HG03108 (cell line): Measurements from ENCODE around the gene TGFBI.

Experiments
- ATAC-seq: cut with Tn5 transposase; IDR thresholded peaks from one replicate; pipeline ENCODE4 v1.9.1; 2021; ENCODE audit warnings: moderate library complexity; ENCODE audit not compliant: unreplicated experiment

Gene TGFBI

DNA sequence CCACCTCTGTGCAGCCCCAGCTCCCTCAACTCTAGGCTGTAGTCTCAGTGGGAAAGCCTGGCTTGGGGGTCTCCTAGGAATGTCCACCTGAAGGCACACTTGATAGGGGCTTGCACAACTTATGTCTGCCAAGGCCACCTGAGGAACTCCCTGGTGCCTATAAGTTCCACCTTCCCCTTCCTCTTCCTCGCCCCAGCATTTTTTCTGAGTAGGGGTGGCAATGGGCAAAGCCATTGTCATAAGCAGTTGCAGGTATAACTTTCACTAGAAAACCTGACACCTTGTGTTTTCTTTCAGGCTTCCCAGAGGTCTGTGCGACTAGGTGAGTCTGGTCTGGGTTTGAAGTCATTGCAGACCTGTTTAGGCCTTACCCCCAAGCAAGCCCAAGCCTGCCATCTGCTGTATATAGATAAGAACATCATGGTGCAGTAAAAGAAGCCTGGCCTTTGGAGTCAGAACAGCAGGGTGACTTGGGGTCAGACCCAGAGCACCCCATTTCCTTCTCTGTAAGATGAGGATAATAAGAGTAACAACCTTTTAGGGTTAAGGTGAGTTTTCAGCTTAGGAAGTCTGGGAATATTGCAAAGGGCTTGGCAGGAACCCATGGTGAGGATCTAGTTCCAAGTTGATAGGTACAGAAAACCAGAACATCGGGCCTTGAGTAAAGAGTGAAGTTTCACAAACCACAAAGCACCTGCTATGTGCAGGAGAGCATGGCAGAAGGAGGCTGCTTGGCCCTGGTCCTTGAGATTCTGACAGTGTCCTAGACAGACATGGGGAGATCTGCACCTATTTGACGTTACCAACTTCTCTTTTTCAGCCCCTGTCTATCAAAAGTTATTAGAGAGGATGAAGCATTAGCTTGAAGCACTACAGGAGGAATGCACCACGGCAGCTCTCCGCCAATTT is 33.8 kb downstream of the TGFBI start:
- peak; percentile 65 for ATAC-seq

DNA sequence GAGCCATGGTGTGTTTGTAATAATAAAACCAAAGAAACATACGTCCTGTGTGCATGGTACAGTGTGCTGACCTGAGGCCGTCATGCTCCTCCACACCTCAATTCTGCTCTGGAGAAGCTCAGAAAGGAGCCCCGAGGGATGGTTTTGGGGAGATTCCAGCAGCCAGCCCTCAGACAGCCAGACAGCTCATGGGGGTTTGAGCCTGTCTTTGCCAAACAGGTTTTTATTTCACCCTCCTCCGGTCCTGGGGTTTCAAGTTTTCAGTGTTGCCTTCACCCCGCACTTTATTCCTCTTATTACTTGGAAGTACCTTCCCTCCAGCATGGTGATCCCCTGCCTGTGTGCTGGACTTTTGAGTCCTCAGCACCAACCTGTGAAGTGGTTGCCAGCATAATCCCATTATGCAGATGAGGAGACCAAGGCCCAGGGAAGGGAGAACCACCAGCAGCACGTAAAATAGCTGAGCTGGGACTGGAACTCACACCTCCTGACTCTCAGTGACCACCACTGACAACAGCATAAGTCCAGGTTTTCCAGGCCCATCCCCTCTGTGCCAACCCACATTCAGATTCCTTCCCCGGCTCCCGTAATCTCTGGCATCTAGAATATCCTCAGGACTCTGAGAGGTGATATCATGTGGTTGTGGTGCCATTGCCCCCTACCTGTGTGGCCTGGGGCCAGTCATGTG is 35.1 kb downstream of the TGFBI start:
- no peak for ATAC-seq

DNA sequence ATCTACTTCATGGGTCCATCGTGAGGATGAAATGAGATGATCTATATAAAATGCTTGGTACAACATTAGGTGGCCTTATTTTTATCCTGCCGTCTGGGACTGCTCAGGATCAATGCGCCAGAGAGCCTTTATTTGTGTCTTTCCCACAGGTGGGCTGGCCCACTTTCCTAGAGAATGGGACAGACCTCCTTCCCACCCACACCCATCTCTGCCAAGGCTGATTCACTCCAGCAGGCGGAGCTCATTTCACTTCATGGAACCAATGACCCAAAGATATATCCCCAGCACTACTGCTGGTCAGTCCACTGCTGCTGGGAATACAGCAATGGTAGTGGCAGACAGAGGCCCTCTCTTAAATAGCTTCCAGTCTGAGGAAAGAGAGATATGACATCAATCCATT is 35.7 kb downstream of the TGFBI start:
- no peak for ATAC-seq

DNA sequence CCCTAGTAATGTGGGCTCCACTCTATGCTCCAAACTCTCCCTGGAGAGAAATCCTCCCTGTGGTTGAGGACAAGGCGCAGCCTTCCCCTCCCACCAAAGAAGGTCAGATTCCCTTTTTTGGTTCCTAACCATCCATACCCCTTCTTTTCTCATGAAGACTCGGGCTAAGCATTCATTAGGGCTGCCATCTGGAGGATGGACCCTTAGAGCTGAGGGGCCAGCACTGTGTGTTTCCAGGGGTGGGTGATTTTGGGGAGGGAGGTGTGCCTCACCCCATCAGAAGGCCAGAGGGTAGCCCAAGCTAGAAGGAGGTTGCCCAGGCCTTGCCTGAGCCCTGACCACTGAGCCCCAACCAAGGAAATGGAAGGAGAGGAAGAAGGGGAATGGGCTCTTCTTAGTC is 36.8 kb downstream of the TGFBI start:
- no peak for ATAC-seq

DNA sequence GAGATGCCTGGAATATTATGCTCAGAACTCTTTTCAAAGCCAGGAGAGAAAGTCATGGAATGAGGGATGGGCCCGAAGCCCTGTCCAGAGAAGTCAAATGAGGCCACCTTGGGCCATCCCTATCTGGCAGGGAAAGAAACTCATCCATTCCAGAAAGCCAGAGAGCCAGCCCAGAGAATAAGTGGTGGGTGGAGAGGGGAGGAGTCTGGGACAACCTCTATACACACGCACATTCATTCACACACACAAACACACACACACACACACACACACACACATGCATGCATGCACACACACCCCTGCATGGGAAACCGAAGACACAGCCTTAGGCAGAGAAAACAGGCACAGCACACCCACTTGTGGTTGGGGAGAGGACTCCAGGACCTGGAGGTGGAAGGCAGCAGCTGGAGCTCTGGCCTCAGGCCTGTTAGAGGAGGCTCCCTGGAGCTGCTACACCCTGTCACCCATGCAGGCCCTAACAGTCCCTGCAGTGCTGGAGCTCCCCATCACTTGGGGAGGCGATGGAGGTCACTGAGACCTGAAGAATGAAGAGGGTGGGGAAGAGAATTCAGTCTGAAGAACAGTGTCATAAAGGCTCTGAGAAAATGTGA is 38.0 kb downstream of the TGFBI start:
- ATAC-seq = no peak

DNA sequence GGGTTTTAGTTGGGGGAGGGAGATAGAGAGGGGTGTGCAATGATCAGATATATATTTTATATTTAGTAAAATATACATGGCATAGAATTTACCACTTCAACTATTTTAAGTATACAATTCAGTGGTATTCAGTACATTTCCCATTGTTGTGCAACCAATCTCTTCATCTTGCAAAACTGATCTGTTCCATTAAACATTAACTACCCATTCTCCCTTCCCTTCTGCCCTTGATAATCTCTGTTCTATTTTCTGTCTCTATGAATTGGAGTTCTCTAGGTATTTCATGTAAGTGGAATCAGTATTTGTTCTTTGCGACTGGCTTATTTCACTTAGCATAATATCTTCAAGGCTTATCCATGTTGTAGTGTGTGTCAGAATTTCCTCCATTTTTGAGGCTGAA is 38.6 kb downstream of the TGFBI start:
- no peak for ATAC-seq

DNA sequence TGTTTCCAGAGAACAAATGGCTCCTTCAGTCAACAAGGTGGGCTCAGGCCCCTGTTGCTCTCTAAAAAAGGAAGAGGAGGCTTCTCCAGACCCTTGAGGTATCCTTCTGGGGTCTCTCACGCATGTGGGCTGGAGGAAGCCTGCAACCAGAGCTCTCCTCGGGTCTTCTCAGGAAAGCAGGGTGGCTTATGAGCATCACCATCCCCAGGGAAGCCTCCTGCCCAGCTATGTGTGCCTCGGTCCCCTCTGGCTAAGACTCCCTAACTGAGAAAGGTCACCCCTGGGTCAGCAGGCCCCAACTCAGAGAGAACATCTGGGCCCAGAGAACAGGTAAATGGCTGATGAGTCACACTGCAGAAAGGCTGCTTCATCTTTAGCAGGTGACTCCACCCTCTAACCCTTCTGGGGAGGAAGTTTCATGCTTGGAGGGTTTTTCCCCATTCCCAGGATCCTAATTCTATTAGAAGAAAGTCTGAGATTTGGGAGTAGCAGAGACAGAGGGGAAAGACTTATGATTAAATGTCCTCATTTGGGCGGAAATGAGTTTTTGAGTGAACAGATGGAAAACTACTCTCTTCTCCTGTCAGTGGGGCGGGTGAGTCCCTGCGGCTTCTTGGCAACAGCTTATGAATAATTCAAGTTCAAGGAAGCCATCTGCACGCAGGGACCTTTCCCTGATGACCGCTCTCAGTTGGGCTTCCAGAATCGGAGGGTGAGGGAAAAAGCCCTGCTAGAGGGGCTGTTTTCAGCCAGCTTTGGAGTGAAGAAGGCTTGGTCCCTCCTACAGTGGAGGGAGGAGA is 41.9 kb downstream of the TGFBI start:
- ATAC-seq = no peak

DNA sequence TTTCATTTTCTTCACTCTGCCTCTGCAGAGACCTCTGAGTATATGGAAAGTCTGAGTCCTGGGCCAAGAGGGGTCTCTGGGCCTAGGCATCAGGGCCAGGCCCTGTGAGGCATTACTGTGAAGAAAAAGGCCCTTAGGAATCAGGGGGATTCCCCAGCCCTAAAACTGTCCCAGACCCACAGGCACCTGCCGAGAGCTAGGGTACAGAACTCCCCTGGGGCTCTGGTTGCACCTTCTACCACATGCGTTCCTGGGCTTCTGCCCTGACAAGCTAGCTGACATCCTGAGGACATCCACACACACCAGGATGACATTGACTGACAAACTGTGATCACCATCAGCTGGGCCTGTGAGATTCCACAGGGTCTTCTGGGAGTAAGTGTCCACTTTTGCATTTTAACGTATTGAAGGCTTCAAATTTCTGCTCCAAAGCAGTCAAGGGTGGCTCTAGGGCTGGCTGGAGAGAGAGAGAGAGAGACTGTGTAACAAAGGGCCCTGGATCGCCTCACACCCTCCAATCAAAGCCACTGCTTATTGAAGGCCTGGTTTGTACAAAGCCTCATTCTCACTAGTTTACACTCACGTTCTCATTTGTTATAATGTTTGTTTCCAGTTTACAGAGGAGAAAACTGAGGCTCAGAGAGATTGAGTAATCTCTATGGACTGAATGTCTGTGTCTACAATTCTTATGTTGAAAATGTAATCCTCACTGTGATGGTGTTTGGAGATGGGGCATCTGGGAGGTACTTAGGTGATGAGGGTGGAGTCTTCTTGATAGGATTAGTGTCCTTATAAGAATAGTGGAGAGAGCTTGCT is 45.1 kb downstream of the TGFBI start:
- ATAC-seq = peak; percentile 89

DNA sequence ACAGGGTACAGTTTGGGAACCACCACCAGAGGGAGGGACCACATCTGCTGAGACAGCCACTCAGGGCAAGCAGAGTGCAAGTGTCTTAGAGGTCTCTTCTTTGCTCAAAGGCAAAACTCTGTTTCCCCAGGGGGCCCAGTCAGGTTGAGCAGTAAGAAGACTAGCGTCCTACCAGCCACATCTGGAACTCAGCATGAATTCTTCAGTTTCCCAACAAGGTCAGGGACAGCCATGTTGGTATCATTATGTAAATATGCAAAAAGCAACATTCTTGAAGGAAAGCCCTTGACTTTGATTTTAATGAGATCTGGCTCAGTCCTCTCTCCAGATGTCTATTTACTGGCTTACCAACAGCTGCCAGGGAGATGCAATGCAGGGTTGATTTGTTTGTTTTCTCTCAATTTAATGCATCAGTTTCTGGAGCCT is 46.7 kb downstream of the TGFBI start:
- ATAC-seq = no peak

DNA sequence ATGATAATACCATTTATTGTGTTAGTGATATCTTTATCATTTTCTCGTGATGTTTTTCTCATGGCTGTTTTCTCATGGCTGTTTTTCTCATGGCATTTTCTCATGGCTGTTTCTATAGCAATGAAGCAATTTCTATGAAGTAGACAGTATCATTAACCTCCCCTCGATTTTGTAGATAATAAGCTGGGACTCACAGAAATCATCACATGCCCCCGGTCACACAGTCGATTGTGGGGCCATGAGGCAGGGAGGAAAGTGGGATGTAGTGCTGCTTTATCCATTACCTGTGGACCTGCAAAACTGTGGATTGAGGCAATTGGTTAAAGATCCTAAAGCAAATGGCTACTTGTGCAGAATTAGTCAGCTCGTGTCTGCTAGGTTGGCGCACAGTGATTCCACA is 47.3 kb downstream of the TGFBI start:
- no peak for ATAC-seq

DNA sequence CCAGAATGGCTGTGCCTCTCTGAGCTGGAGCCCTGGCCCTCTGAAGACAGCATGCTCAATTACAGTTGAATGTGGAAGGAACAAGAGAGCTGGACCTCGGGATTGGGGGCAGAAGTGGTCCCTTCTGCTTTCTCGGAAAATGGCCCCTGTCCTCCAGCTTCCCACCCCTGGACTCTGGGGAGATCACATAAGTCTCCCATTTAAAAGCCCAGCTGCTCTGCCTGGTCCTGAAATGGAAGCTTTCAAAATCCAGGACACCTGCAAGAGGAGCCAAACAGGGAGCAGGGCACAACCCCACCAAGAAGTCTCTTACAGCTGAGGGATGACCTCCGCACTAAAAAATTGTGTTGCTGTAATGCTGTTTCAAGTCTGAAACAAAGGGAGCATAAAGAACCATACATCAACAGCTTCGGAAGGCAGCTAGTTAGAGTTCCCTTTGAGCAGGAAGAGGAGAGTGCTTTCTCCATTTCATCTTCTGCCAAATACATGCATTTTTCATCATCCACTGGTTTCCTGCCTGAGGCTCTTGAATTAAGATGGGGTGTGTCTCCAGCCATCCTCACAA is 48.2 kb downstream of the TGFBI start:
- no peak for ATAC-seq

DNA sequence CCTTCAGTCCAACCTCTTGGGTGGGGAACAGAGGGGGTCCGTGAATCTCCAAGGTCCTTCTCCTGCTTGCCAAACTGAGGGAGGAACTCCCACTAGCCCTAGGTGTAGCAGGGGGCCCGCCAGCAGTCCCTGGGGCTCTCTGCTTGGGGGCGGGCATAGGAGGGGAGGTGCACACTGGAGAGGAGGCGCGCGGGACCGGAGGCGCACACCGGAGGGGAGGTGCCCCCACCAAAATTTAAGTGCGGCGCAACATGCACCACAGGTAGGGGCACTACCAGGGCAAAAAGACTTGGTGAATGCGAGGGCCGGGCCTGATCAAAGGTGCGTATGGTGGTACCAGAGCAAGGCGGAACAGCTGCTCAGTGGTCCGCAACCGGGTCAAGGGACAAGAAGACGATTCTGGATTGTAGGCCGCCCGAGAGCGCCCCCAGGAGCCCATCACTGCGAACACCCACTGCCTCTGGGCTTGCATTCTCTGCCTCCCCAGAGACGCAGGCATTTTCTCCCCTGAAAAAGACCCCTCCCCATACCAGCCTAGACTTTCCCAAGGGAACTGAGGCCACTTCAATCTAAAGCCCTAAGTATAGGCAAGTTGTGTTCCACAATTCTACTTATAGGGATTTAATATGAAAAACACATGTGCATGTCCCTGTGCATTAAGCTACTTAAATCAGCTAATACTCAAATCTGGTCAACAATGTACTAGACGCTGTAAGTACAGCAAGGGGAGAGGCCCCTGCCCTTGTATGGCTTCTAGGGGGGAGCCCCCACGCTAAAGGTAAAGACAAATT is 50.6 kb downstream of the TGFBI start:
- ATAC-seq = no peak

DNA sequence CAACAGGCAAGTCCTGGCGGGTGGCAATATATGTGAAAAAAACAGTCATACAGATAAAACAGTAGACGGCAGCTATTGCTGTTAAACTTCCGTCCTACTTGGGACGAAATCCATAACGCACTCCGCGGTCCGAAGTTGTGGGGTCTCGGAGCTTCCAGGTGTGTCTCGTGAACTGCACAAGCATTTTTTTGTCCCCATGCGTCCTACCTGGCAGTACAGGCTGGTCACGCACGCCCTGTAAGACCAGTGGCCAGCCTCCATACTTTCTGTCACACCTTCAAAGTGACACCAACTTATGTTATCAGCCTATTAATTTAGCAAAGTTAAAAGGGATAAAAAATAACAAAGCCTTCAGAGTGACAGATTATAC is 51.3 kb downstream of the TGFBI start:
- peak; percentile 17 for ATAC-seq

DNA sequence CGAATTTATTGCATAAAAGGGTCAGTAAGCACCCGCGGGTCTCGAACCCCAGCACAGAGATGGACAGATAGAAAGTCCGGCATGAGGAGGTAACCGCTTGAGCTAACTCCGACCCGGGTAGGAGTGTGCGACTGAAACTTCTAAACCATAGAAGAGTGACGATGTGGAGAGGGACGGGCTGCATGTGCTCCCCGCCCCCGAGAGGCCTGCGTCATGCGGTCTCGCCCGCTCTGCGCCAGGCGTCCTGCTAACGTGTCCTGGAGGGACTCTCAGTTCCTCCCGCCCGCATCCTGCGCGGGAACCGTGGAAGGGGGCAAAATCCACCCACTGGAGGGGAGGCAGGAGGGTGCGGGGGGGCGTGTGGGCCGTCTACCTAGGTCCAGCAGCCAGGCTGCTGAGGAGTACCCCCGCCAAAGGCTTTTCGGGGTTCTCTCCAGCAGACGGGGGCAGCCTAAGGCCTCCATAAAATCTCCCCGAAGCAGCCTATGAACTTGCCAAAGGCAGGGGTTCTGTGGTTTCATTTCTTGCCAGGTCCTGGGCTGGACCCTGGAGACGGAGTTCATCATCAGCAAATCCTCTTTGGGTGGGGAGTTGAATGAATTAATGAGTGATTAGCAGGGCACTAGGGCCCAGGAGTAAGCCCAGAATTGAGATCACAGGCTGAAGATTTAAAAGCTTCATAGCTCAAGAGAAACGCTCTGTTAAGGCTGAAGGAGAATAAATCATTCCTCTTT is 51.9 kb downstream of the TGFBI start:
- peak; percentile 96 for ATAC-seq

DNA sequence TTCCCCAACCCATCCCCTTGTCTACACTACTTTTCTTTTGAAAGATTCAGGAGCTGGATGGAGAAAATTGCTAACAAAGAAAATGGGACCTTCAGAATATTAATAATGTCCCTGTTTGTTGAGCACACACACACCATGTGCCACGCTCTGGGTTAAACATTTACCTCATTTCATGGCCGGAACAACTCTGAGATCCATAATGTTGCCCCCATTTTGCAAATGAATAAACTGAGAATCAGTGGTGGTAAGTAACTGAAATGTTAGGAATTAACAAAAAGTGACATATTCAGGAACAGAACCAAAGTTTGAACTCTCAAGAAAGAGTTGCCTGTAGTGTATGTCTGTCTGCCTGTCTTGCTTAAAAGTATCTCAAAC is 52.4 kb downstream of the TGFBI start:
- no peak for ATAC-seq

DNA sequence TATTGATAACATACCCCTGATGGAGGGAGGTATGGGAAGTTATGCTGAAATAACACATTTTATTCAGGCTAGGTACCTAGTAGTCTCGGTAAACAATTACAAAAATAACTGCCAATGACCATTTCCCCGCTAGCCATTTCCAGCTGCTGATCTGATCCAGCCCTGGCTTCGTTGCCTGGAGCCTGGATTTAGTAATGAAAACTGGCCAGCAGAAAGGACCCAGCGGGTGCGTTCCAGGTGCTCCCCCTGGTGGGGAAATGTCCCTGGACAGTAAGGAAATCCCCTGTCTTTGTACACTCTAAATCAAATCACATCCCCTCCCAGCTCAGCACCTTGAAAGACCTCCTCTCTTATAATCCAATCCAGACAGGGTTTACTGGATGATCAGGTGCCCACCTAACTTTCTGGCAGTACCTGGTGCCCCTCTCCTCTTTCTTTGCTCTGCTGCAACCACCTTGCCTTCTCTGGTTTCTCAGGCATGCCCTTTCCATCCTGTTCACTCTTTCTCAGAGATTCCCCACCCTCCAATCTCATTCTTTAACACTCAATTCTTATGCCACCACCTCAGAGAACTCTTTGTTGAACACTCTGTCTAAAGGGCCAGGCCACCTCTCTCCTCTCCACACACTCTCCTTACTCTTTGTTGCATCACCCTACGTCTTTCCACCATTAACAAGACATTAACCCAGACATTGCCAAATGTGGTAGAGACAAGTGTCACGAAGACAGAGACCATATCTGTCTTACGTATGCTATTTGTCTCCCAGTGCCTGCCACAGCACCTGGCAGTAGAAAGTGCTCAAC is 53.8 kb downstream of the TGFBI start:
- ATAC-seq = no peak

DNA sequence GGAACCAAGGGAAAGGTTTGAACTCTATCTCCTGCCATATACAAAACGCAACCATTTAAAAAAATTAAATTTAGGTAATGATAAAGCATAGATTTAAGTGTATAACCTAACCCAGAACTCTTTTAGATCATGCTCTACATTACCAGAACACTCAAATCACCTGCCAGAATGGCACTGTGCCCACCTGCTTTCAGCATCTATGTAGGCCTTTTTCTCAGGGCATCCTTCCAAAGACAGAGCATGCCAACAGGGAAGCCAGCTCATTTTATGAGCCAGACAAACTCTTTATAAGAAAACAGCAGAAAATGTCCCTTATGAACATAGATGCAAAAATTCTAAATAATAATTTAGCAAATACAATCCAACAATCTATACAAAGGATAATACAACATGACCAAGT is 55.9 kb downstream of the TGFBI start:
- no peak for ATAC-seq
